ENCODE measurements around the gene PIGA.

Gene PIGA

GRCh38 chrX:15335135-15336022 lies at the start of gene PIGA (continued):
- 0 out of 2 replicates have a peak, but pooled peaks have one; percentile 31 for TF ChIP-seq CTCF (tag by site-specific recombination; IDR thresholded peaks at IDR 0.05)
- peak; percentile 67 for TF ChIP-seq ZNF335 (tag by site-specific recombination; conservative IDR thresholded peaks at IDR 0.05)
- TF ChIP-seq ZNF558 (tag by site-specific recombination; IDR thresholded peaks at IDR 0.05), result no peak
- peak; percentile 61 for TF ChIP-seq KLF1 (tag by site-specific recombination; IDR thresholded peaks at IDR 0.05)
- no peak for TF ChIP-seq ATF2 (tag by site-specific recombination; IDR thresholded peaks at IDR 0.05; ENCODE audit: low read depth)
- TF ChIP-seq ZNF561 (tag by site-specific recombination; IDR thresholded peaks at IDR 0.05; ENCODE audit: borderline replicate concordance), result peak; percentile 23; the same call in 1 of the 2 replicates
- TF ChIP-seq KLF17 (tag by site-specific recombination; IDR thresholded peaks at IDR 0.05), result peak; percentile 40; the same call in 1 of the 2 replicates
- TF ChIP-seq SP2 (tag by site-specific recombination; IDR thresholded peaks at IDR 0.05), result peak; percentile 92
- TF ChIP-seq ZNF48 (tag by site-specific recombination; IDR thresholded peaks at IDR 0.05), result no peak
- TF ChIP-seq ZBTB48 (tag by site-specific recombination; IDR thresholded peaks at IDR 0.05), result 0 out of 2 replicates have a peak, but pooled peaks have one; percentile 30
- TF ChIP-seq TCF7L2 (IDR thresholded peaks at IDR 0.05; ENCODE audit: borderline replicate concordance, low read depth, low read length), result no peak
- TF ChIP-seq RBAK (tag by site-specific recombination; IDR thresholded peaks at IDR 0.05), result no peak
- TF ChIP-seq ZSCAN30 (tag by site-specific recombination; IDR thresholded peaks at IDR 0.05), result 0 out of 2 replicates have a peak, but pooled peaks have one; percentile 30
- peak; percentile 99 for TF ChIP-seq KLF10 (tag by site-specific recombination; IDR thresholded peaks at IDR 0.05)
- TF ChIP-seq ZNF501 (tag by site-specific recombination; IDR thresholded peaks at IDR 0.05), result peak; percentile 48; the same call in 1 of the 2 replicates
- TF ChIP-seq ZNF837 (tag by site-specific recombination; IDR thresholded peaks at IDR 0.05), result no peak
- TF ChIP-seq ZBTB11 (tag by site-specific recombination; conservative IDR thresholded peaks at IDR 0.05; ENCODE audit: low read depth), result peak; percentile 92
- TF ChIP-seq ZNF426 (tag by site-specific recombination; IDR thresholded peaks at IDR 0.05), result no peak
- TF ChIP-seq ZNF324 (tag by site-specific recombination; IDR thresholded peaks at IDR 0.05), result no peak
- 0 out of 2 replicates have a peak, but pooled peaks have one; percentile 17 for TF ChIP-seq ZNF423 (tag by site-specific recombination; IDR thresholded peaks at IDR 0.05)
- TF ChIP-seq ZNF2 (tag by site-specific recombination; IDR thresholded peaks at IDR 0.05), result peak; percentile 60; the same call in 1 of the 2 replicates
- TF ChIP-seq KLF16 (tag by site-specific recombination; IDR thresholded peaks at IDR 0.05), result peak; percentile 43; the same call in 1 of the 2 replicates
